IMR-90 (cell line): ENCODE data around the gene HERC4. TPM values are rescaled to one million over a fixed set of nuclear protein-coding genes. Genes with fewer than 3 reads are reported as not detected.
A peak's percentile ranks its signal among the peaks of the same experiment; 100 is the strongest.

Experiments used
- ATAC-seq: fragments of 200-7000 bp; cut with Tn5 transposase; 2 replicates; pipeline ENCODE4 v1.9.1; 2020; ENCODE audit warnings: low read depth, mild to moderate bottlenecking, moderate library complexity
- BruUV-seq: library from RNA; stranded (reverse); fragments of 400-500 nt; replicated peaks from 2 replicates; lab custom pipeline; 2021; lab: Mats Ljungman, UMichigan
- CTCF ChIA-PET: fragments of 300-600 bp; formaldehyde crosslinking; extraction: SDS; loops from one replicate; lab custom pipeline; 2021; ENCODE audit warnings: antibody characterized with exemption; lab: Yijun Ruan, JAX
- POLR2A ChIA-PET: fragments of 300-600 bp; sonication (Branson Sonifier 250); formaldehyde crosslinking; loops from one replicate; lab custom pipeline; 2022; ENCODE audit warnings: antibody characterized with exemption; ENCODE audit not compliant: unreplicated experiment; lab: Charles Lee
- DNase-seq: peaks from one replicate; pipeline ENCODE4 v3.0.0; 2013
- H2AFZ ChIP-seq: replicated peaks from 2 replicates; pipeline ENCODE3; 2013; ENCODE audit warnings: low read length, mild to moderate bottlenecking; ENCODE audit not compliant: poor library complexity
- H2AK5ac ChIP-seq: 2 replicates; pipeline ENCODE4 v1.6.1; 2013; ENCODE audit warnings: low read depth, low read length, inconsistent platforms
- H2AK9ac ChIP-seq: replicated peaks from 2 replicates; pipeline ENCODE3; 2013; ENCODE audit warnings: mild to moderate bottlenecking, low read depth, low read length, moderate library complexity; ENCODE audit not compliant: poor library complexity
- H2BK120ac ChIP-seq: 2 replicates; pipeline ENCODE4 v1.6.1; 2013; ENCODE audit warnings: low read depth, low read length, inconsistent platforms
- H2BK15ac ChIP-seq: 3 replicates; pipeline ENCODE4 v1.6.1; 2013; ENCODE audit warnings: low read depth, low read length, inconsistent platforms
- H2BK20ac ChIP-seq: 2 replicates; pipeline ENCODE4 v1.6.1; 2013; ENCODE audit warnings: low read depth, mild to moderate bottlenecking, inconsistent platforms, low read length, moderate library complexity
- H2BK5ac ChIP-seq: 2 replicates; pipeline ENCODE4 v1.6.1; 2013; ENCODE audit warnings: mild to moderate bottlenecking, low read depth, low read length, inconsistent platforms; ENCODE audit not compliant: poor library complexity, severe bottlenecking
- H3K14ac ChIP-seq: replicated peaks from 2 replicates; pipeline ENCODE4 v1.6.1; 2013; ENCODE audit warnings: low read depth, low read length, inconsistent platforms
- H3K18ac ChIP-seq: 2 replicates; pipeline ENCODE4 v1.6.1; 2013; ENCODE audit warnings: low read depth, low read length, control low read depth
- H3K23ac ChIP-seq: 2 replicates; pipeline ENCODE4 v1.6.1; 2013; ENCODE audit warnings: low read depth, low read length, inconsistent platforms
- H3K27ac ChIP-seq: 2 replicates; pipeline ENCODE4 v1.5.1; 2013; ENCODE audit warnings: mild to moderate bottlenecking, control low read depth, low read length; ENCODE audit not compliant: insufficient read depth
- H3K27me3 ChIP-seq: 2 replicates; pipeline ENCODE4 v1.6.1; 2013; ENCODE audit warnings: low read length; ENCODE audit not compliant: control insufficient read depth, insufficient read depth
- H3K36me3 ChIP-seq: 2 replicates; pipeline ENCODE4 v1.6.1; 2013; ENCODE audit warnings: low read length, mixed read lengths; ENCODE audit not compliant: control insufficient read depth, insufficient read depth
- H3K4ac ChIP-seq: 2 replicates; pipeline ENCODE4 v1.6.1; 2013; ENCODE audit warnings: low read depth, low read length, inconsistent platforms
- H3K4me1 ChIP-seq: 2 replicates; pipeline ENCODE4 v1.6.1; 2013; ENCODE audit warnings: low read length, mixed read lengths; ENCODE audit not compliant: control insufficient read depth, insufficient read depth
- H3K4me2 ChIP-seq: 2 replicates; pipeline ENCODE4 v1.6.1; 2013; ENCODE audit warnings: low read depth, mild to moderate bottlenecking, control low read depth, low read length, moderate library complexity
- H3K4me3 ChIP-seq: 2 replicates; pipeline ENCODE4 v1.5.1; 2013; ENCODE audit warnings: low read depth, mild to moderate bottlenecking, control low read depth, low read length, moderate library complexity; ENCODE audit not compliant: insufficient read depth
- H3K56ac ChIP-seq: 2 replicates; pipeline ENCODE4 v1.6.1; 2013; ENCODE audit warnings: low read length, inconsistent platforms; ENCODE audit not compliant: insufficient read depth; ENCODE audit errors: extremely low read depth
- H3K79me1 ChIP-seq, 2 experiments: 2 replicates each; pipeline ENCODE4 v1.6.1; 2013; ENCODE audit warnings: low read length in 2 of 2, inconsistent platforms in 1 of 2, low read depth in 1 of 2
- H3K9ac ChIP-seq: 2 replicates; pipeline ENCODE4 v1.6.1; 2013; ENCODE audit warnings: low read depth, low read length, control low read depth
- H3K9me1 ChIP-seq: 2 replicates; pipeline ENCODE4 v1.6.1; 2013; ENCODE audit warnings: low read length, inconsistent platforms; ENCODE audit not compliant: insufficient read depth
- H3K9me3 ChIP-seq: 2 replicates; pipeline ENCODE4 v1.6.1; 2013; ENCODE audit warnings: low read length; ENCODE audit not compliant: control insufficient read depth, insufficient read depth
- H4K20me1 ChIP-seq: 2 replicates; pipeline ENCODE4 v1.6.1; 2013; ENCODE audit warnings: low read length, inconsistent platforms; ENCODE audit not compliant: insufficient read depth
- H4K5ac ChIP-seq: 2 replicates; pipeline ENCODE4 v1.6.1; 2013; ENCODE audit warnings: mild to moderate bottlenecking, low read depth, low read length, control low read depth
- H4K8ac ChIP-seq, 2 experiments: 2 replicates each; pipeline ENCODE4 v1.6.1; 2013; ENCODE audit warnings: low read depth in 2 of 2, low read length in 2 of 2, control low read depth in 1 of 2, inconsistent platforms in 1 of 2
- H4K91ac ChIP-seq: 2 replicates; pipeline ENCODE4 v1.6.1; 2013; ENCODE audit warnings: low read depth, low read length, inconsistent platforms; ENCODE audit not compliant: insufficient read depth
- BHLHE40 ChIP-seq: fragments of 150-350 bp; IDR thresholded peaks from 2 replicates; pipeline ENCODE4 v1.6.1; 2016; ENCODE audit warnings: mild to moderate bottlenecking, low read depth, low read length
- CEBPB ChIP-seq: IDR thresholded peaks from 2 replicates; pipeline ENCODE4 v1.6.1; 2012; ENCODE audit warnings: low read depth, low read length, improper control_type of control experiment
- CHD1 ChIP-seq: IDR thresholded peaks from 2 replicates; pipeline ENCODE4 v1.6.1; 2012; ENCODE audit warnings: low read depth, low read length, improper control_type of control experiment
- CTCF ChIP-seq: conservative IDR thresholded peaks from 2 replicates; pipeline ENCODE4 v1.5.1; 2012; ENCODE audit warnings: mild to moderate bottlenecking, low read depth, low read length, improper control_type of control experiment
- ELK1 ChIP-seq: fragments of 150-350 bp; IDR thresholded peaks from 2 replicates; pipeline ENCODE4 v1.6.1; 2016; ENCODE audit warnings: low read depth, mild to moderate bottlenecking, low read length, moderate library complexity, borderline replicate concordance
- FOS ChIP-seq: fragments of 150-350 bp; IDR thresholded peaks from 2 replicates; pipeline ENCODE4 v1.6.1; 2016; ENCODE audit warnings: low read depth, low read length
- MAFK ChIP-seq: IDR thresholded peaks from 2 replicates; pipeline ENCODE4 v1.6.1; 2012; ENCODE audit warnings: low read depth, low read length, improper control_type of control experiment
- MXI1 ChIP-seq: IDR thresholded peaks from 2 replicates; pipeline ENCODE4 v1.6.1; 2012; ENCODE audit warnings: low read depth, mild to moderate bottlenecking, low read length, moderate library complexity, borderline replicate concordance
- NFE2L2 ChIP-seq: fragments of 150-350 bp; IDR thresholded peaks from 2 replicates; pipeline ENCODE4 v1.6.1; 2016; ENCODE audit warnings: low read depth, mild to moderate bottlenecking, low read length
- POLR2A ChIP-seq: IDR thresholded peaks from 2 replicates; pipeline ENCODE4 v1.6.1; 2012; ENCODE audit warnings: mild to moderate bottlenecking, low read depth, low read length
- RAD21 ChIP-seq: IDR thresholded peaks from 2 replicates; pipeline ENCODE4 v1.6.1; 2012; ENCODE audit warnings: low read length, improper control_type of control experiment
- RCOR1 ChIP-seq: IDR thresholded peaks from 2 replicates; pipeline ENCODE4 v1.6.1; 2012; ENCODE audit warnings: mild to moderate bottlenecking, low read length, improper control_type of control experiment; ENCODE audit not compliant: insufficient replicate concordance
- RFX5 ChIP-seq: IDR thresholded peaks from 2 replicates; pipeline ENCODE4 v1.8.0; 2012; ENCODE audit warnings: low read depth, mild to moderate bottlenecking, low read length, moderate library complexity
- SMC3 ChIP-seq: fragments of 150-350 bp; IDR thresholded peaks from 2 replicates; pipeline ENCODE4 v1.6.1; 2016; ENCODE audit warnings: low read depth, mild to moderate bottlenecking, antibody characterized with exemption, low read length, moderate library complexity
- WGBS, 2 experiments: methylation state at CpG; one replicate each; pipeline versions ENCODE4 v1.1.5 to v1.1.7; 2013; ENCODE audit warnings: missing lambda C conversion rate in 2 of 2; ENCODE audit not compliant: insufficient read length in 1 of 2; ENCODE audit errors: extremely low coverage in 2 of 2; 5-methylcytosine and 5-hydroxymethylcytosine counted together
- dilution Hi-C: fragments of 300-500 bp; cut with HindIII; formaldehyde crosslinking; loops from one replicate; pipeline ENCODE4 v1.14.3; 2018; ENCODE audit warnings: low sequenced_read_pairs; ENCODE audit not compliant: unreplicated experiment
- in situ Hi-C: fragments of 300-500 bp; cut with MboI; formaldehyde crosslinking; loops from 3 replicates; pipeline ENCODE4 v1.14.3; 2019; ENCODE audit warnings: low sequenced_read_pairs, inconsistent platforms, mixed read lengths
- intact Hi-C: fragments of 100-400 bp; cut with micrococcal nuclease; formaldehyde crosslinking; loops from 2 replicates; pipeline ENCODE4 v1.10.0; 2022
- polyA plus RNA-seq, 3 experiments: library from polyadenylated mRNA; depleted of rRNA; stranded (reverse); fragments of >200 nt; gene quantifications; 2 replicates each; pipeline ENCODE4 v1.2.3, GENCODE V29; 2012; ENCODE audit warnings: low replicate concordance in 1 of 3
- total RNA-seq: library from RNA; depleted of rRNA; stranded (reverse); fragments of >200 nt; gene quantifications from 2 replicates; pipeline ENCODE4 v1.2.3, GENCODE V29; 2012
- TF ChIP-seq, protein P1 (sequence below): fragments of 150-350 bp; IDR thresholded peaks from 2 replicates; pipeline ENCODE4 v1.6.1; 2017; ENCODE audit warnings: mild to moderate bottlenecking, antibody characterized with exemption, low read length, low read depth

Gene HERC4
- total and polyA plus RNA-seq, 2 of the 4 experiments (the other 2 are of a cell fraction): 66.6 to 92.8 TPM

DNA sequence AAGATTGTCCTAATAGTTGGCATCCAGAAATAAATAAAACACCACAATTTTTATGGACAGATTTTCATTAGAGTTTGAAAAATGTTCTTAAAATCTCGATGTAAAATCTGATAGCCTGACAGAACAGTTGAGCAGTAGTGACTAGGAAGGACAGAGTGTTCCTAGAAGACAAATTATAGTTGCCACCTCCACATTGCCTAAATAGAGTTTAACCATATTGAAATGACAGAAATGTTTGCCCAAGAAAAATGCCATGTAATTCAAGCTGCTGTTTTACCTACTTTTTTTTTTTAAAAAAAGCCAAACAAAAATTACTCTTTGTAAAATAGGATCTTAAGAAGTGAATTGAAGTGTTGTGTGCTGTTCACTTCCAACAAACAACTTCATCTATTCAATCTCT, 8.9 kb upstream of the HERC4 start:
- no peak overlapping the region for H2AFZ ChIP-seq
- no peaks in the 10 kb centered on the region for H3K36me3 ChIP-seq
- H4K5ac ChIP-seq: peak overlapping the region; percentile 90; the same call in 1 of the 2 replicates
- 0 out of 2 replicates have a peak overlapping the region, but pooled peaks have one; percentile 44 for H4K91ac ChIP-seq
- H3K18ac ChIP-seq: peak overlapping the region; percentile 62; the same call in 1 of the 2 replicates
- H4K20me1 ChIP-seq: no peaks in the 10 kb centered on the region
- ChIA-PET POLR2A (no interaction called here), CTCF (interaction anchor here (1.0 to 2.4 kb wide), 3 partner anchors 72 to 216 kb away, joined by 4 to 40 read pairs (median 4); no protein-coding TSS in a partner anchor)
- no peak overlapping the region for H2AK9ac ChIP-seq
- H4K8ac ChIP-seq: peak overlapping the region; percentile 27 to 78; a peak in 3 of 4 replicates
- BruUV-seq: no TSS peak
- peak overlapping the region; percentile 20; the same call in 1 of the 2 replicates for H3K56ac ChIP-seq
- peak overlapping the region; percentile 90 for H2BK20ac ChIP-seq
- in situ Hi-C loops: loop anchor here (10.0 kb wide), 1 partner anchor 121 kb away; no protein-coding TSS in a partner anchor
- ATAC-seq (no peak), DNase-seq (no peak)
- no CpG with 5 or more reads among the region's 1 CpG for WGBS, 2 experiments
- H2AK5ac ChIP-seq: no peak overlapping the region
- dilution Hi-C loops: no loop called here
- no peak overlapping the region for H3K23ac ChIP-seq
- peak overlapping the region; percentile 81 for H2BK120ac ChIP-seq
- peak overlapping the region; percentile 9; the same call in 1 of the 2 replicates for H3K9ac ChIP-seq
- H3K79me1 ChIP-seq: peaks cover 7% of the 10 kb centered on the region in 2 experiments; a peak in 3 of 4 replicates
- H3K9me1 ChIP-seq: no peaks in the 10 kb centered on the region
- peak overlapping the region; percentile 73; the same call in 1 of the 3 replicates for H2BK15ac ChIP-seq
- peak overlapping the region; percentile 96 for H2BK5ac ChIP-seq
- H3K4me3 ChIP-seq: no peak overlapping the region
- H3K4me2 ChIP-seq: no peak overlapping the region
- no peaks in the 10 kb centered on the region for H3K27me3 ChIP-seq
- H3K14ac ChIP-seq: peak overlapping the region; percentile 53; the same call in 1 of the 2 replicates
- intact Hi-C loops: loop anchor here (1.0 kb wide), 3 partner anchors 72 to 218 kb away; no protein-coding TSS in a partner anchor
- H3K4ac ChIP-seq: peak overlapping the region; percentile 64; the same call in 1 of the 2 replicates
- H3K4me1 ChIP-seq: peaks cover 13% of the 10 kb centered on the region
- H3K27ac ChIP-seq: no peak overlapping the region; the same call in 1 of the 2 replicates
- no peaks in the 10 kb centered on the region for H3K9me3 ChIP-seq
- no peak for TF ChIP-seq ELK1
- TF ChIP-seq FOS: no peak
- no peak for TF ChIP-seq BHLHE40
- TF ChIP-seq POLR2A: no peak
- TF ChIP-seq CTCF: no peak
- no peak for TF ChIP-seq NFE2L2
- TF ChIP-seq, protein P1, sequence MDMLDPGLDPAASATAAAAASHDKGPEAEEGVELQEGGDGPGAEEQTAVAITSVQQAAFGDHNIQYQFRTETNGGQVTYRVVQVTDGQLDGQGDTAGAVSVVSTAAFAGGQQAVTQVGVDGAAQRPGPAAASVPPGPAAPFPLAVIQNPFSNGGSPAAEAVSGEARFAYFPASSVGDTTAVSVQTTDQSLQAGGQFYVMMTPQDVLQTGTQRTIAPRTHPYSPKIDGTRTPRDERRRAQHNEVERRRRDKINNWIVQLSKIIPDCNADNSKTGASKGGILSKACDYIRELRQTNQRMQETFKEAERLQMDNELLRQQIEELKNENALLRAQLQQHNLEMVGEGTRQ: no peak
- no peak for TF ChIP-seq SMC3
- no peak for TF ChIP-seq MXI1
- no peak for TF ChIP-seq MAFK
- no peak for TF ChIP-seq CHD1
- no peak for TF ChIP-seq RFX5
- no peak for TF ChIP-seq CEBPB
- no peak for TF ChIP-seq RAD21
- no peak for TF ChIP-seq RCOR1
